HCT116 (cell line): ENCODE data around the gene LYST. TPM values are rescaled to one million over a fixed set of nuclear protein-coding genes. Genes with fewer than 3 reads are reported as not detected.

Experiments
- ATAC-seq: fragments of 200-7000 bp; cut with Tn5 transposase; 2 replicates; pipeline ENCODE4 v1.9.1; 2020; ENCODE audit warnings: mild to moderate bottlenecking, moderate library complexity
- BruUV-seq: library from RNA; stranded (reverse); fragments of 400-500 nt; replicated peaks from 2 replicates; lab custom pipeline; 2021; lab: Mats Ljungman, UMichigan
- CTCF ChIA-PET: fragments of 300-600 bp; sonication (Branson Sonifier 250); formaldehyde crosslinking; loops from one replicate; lab custom pipeline; 2021; ENCODE audit warnings: antibody characterized with exemption; lab: Charles Lee
- POLR2A ChIA-PET: fragments of 300-600, 350-600 bp; sonication (Branson Sonifier 250); formaldehyde crosslinking; loops from one replicate; lab custom pipeline; 2021; ENCODE audit warnings: antibody characterized with exemption; lab: Charles Lee
- RAD21 ChIA-PET, 2 experiments: fragments of 300-600 bp; sonication (Branson Sonifier 250); formaldehyde crosslinking; loops; one replicate each; lab custom pipeline; 2023; ENCODE audit warnings: low total read pairs in 2 of 2; ENCODE audit not compliant: uncharacterized antibody in 2 of 2, unreplicated experiment in 2 of 2, low non-redundant PET in 1 of 2; lab: Charles Lee
- DNase-seq: peaks from one replicate; pipeline ENCODE4 v3.0.0-alpha.2; 2010; ENCODE audit warnings: low read depth, low spot score
- H2AFZ ChIP-seq: fragments of 200-600 bp; shearing (Covaris generic), sonication (generic); 2 replicates; pipeline ENCODE4 v1.6.1; 2017; ENCODE audit warnings: low read depth, mixed run types, mixed read lengths, antibody characterized with exemption, low read length; ENCODE audit not compliant: poor library complexity, severe bottlenecking
- H3K27ac ChIP-seq: 2 replicates; pipeline ENCODE4 v1.5.1; 2012; ENCODE audit warnings: low read depth, low read length
- H3K27me3 ChIP-seq: fragments of 200-600 bp; sonication (generic); 2 replicates; pipeline ENCODE4 v1.6.1; 2016; ENCODE audit warnings: mixed run types, low read length, mixed read lengths; ENCODE audit not compliant: insufficient read depth
- H3K36me3 ChIP-seq, 2 experiments: fragments of 200-500 bp in 1 of 2; fragments of 200-600 bp in 1 of 2; sonication (Bioruptor generic) in 1 of 2; sonication (generic) in 1 of 2; 2 replicates each; pipeline versions ENCODE4 v1.5.1 to v1.6.1; 2014 to 2016; ENCODE audit warnings: low read length in 2 of 2, inconsistent platforms in 1 of 2, mixed read lengths in 1 of 2, mixed run types in 1 of 2; ENCODE audit not compliant: insufficient read depth in 2 of 2, control insufficient read depth in 1 of 2
- H3K4me1 ChIP-seq, 2 experiments: fragments of 200-600 bp in 1 of 2; sonication (generic) in 1 of 2; 2 replicates each; pipeline versions ENCODE4 v1.5.1 to v1.6.1; 2012 to 2017; ENCODE audit warnings: low read length in 2 of 2, inconsistent platforms in 1 of 2, mild to moderate bottlenecking in 1 of 2, mixed read lengths in 1 of 2, mixed run types in 1 of 2, moderate library complexity in 1 of 2; ENCODE audit not compliant: insufficient read depth in 2 of 2, control insufficient read depth in 1 of 2
- H3K4me2 ChIP-seq: fragments of 200-600 bp; sonication (generic); 2 replicates; pipeline ENCODE4 v1.6.1; 2017; ENCODE audit warnings: mixed run types, low read length, mixed read lengths
- H3K4me3 ChIP-seq, 2 experiments: fragments of 200-600 bp in 1 of 2; sonication (generic) in 1 of 2; replicated peaks in 1 of 2; 2 replicates each; pipeline ENCODE4 v1.5.1; 2011 to 2016; ENCODE audit warnings: low read length in 2 of 2, control low read depth in 1 of 2, low read depth in 1 of 2, mild to moderate bottlenecking in 1 of 2, mixed read lengths in 1 of 2, mixed run types in 1 of 2
- H3K79me2 ChIP-seq: fragments of 200-600 bp; sonication (generic); 2 replicates; pipeline ENCODE4 v1.6.1; 2017; ENCODE audit warnings: mild to moderate bottlenecking, mixed run types, low read length, moderate library complexity, mixed read lengths; ENCODE audit not compliant: insufficient read depth
- H3K9ac ChIP-seq: fragments of 200-600 bp; sonication (generic); 2 replicates; pipeline ENCODE4 v1.6.1; 2016; ENCODE audit warnings: low read length, mixed read lengths
- H3K9me2 ChIP-seq: fragments of 200-600 bp; sonication (generic), shearing (Covaris generic); 2 replicates; pipeline ENCODE4 v1.6.1; 2017; ENCODE audit warnings: mixed run types, mild to moderate bottlenecking, moderate library complexity; ENCODE audit not compliant: insufficient read depth
- H3K9me3 ChIP-seq, 2 experiments: fragments of 200-500 bp in 1 of 2; fragments of 200-600 bp in 1 of 2; sonication (Bioruptor generic) in 1 of 2; sonication (generic) in 1 of 2; 2 replicates each; pipeline ENCODE4 v1.6.1; 2014 to 2017; ENCODE audit warnings: low read length in 2 of 2, mixed read lengths in 2 of 2, inconsistent platforms in 1 of 2, low read depth in 1 of 2, mild to moderate bottlenecking in 1 of 2, mixed run types in 1 of 2, moderate library complexity in 1 of 2; ENCODE audit not compliant: control insufficient read depth in 1 of 2, insufficient read depth in 1 of 2
- H4K20me1 ChIP-seq: fragments of 200-600 bp; sonication (generic), shearing (Covaris generic); 2 replicates; pipeline ENCODE4 v1.6.1; 2017; ENCODE audit warnings: mixed run types, mild to moderate bottlenecking, moderate library complexity; ENCODE audit not compliant: insufficient read depth
- ELF1 ChIP-seq: IDR thresholded peaks from 2 replicates; pipeline ENCODE4 v1.6.1; 2012; ENCODE audit warnings: low read depth, borderline replicate concordance
- EZH2phosphoT487 ChIP-seq: fragments of 200-600 bp; IDR thresholded peaks from 2 replicates; pipeline ENCODE4 v1.6.1; 2018; ENCODE audit warnings: antibody characterized with exemption, borderline replicate concordance
- MAX ChIP-seq: IDR thresholded peaks from 2 replicates; pipeline ENCODE4 v1.6.1; 2012
- POLR2A ChIP-seq: IDR thresholded peaks from 2 replicates; pipeline ENCODE4 v1.7.0; 2011; ENCODE audit warnings: borderline replicate concordance; ENCODE audit not compliant: insufficient read depth, insufficient read length; ENCODE audit errors: extremely low read depth
- REST ChIP-seq: IDR thresholded peaks from 2 replicates; pipeline ENCODE4 v1.6.1; 2012; ENCODE audit warnings: low read depth
- SIN3A ChIP-seq: IDR thresholded peaks from 2 replicates; pipeline ENCODE4 v1.6.1; 2012; ENCODE audit warnings: low read depth
- SP1 ChIP-seq: IDR thresholded peaks from 2 replicates; pipeline ENCODE4 v1.6.1; 2012; ENCODE audit warnings: low read depth
- SRF ChIP-seq: IDR thresholded peaks from 2 replicates; pipeline ENCODE4 v1.6.1; 2012; ENCODE audit warnings: low read depth
- TCF7L2 ChIP-seq: IDR thresholded peaks from 2 replicates; pipeline ENCODE4 v1.7.0; 2011; ENCODE audit warnings: borderline replicate concordance, inconsistent platforms; ENCODE audit not compliant: insufficient read depth, insufficient read length; ENCODE audit errors: extremely low read depth
- ZFX ChIP-seq: fragments of 450-650 bp; IDR thresholded peaks from 2 replicates; pipeline ENCODE4 v1.6.1; 2017
- intact Hi-C: fragments of 100-400 bp; cut with micrococcal nuclease; formaldehyde crosslinking; loops from 2 replicates; pipeline ENCODE4 v1.10.0; 2022
- total RNA-seq: library from RNA; stranded (reverse); gene quantifications from one replicate; pipeline ENCODE4 v1.2.1, GENCODE V29; 2021; ENCODE audit not compliant: unreplicated experiment

LYST gene
- total RNA-seq, 1 experiment from 2014 or later = 6.6 TPM

GRCh38 chr1:235726557-235726956 lies 140.1 kb downstream of the LYST start:
- intact Hi-C loops = no loop called here
- CTCF ChIA-PET = no interaction called here

More at GRCh38 chr1:235726557-235726956, 140.1 kb downstream of the LYST start:
- DNase-seq (no peak), ATAC-seq (no peak)
- ChIA-PET POLR2A (no interaction called here), RAD21 (no interaction called here)
- no peaks in the 10 kb centered on the region for H4K20me1 ChIP-seq
- H3K4me1 ChIP-seq = no peaks in the 10 kb centered on the region
- no peak overlapping the region for H2AFZ ChIP-seq
- TF ChIP-seq SP1 (no peak), MAX (no peak), EZH2phosphoT487 (no peak), SIN3A (no peak), ZFX (no peak), ELF1 (no peak), SRF (no peak), POLR2A (no peak), REST (no peak), TCF7L2 (no peak)
- no peak overlapping the region for H3K9ac ChIP-seq
- no peaks in the 10 kb centered on the region for H3K9me2 ChIP-seq
- H3K36me3 ChIP-seq = no peaks in the 10 kb centered on the region
- H3K9me3 ChIP-seq = no peaks in the 10 kb centered on the region
- no peak overlapping the region for H3K27ac ChIP-seq
- no peaks in the 10 kb centered on the region for H3K79me2 ChIP-seq
- H3K4me2 ChIP-seq = no peak overlapping the region
- no TSS peak for BruUV-seq
- no peak overlapping the region for H3K4me3 ChIP-seq
- no peaks in the 10 kb centered on the region for H3K27me3 ChIP-seq
